ENCODE measurements around the gene WASHC4.

WASHC4 gene

DNA sequence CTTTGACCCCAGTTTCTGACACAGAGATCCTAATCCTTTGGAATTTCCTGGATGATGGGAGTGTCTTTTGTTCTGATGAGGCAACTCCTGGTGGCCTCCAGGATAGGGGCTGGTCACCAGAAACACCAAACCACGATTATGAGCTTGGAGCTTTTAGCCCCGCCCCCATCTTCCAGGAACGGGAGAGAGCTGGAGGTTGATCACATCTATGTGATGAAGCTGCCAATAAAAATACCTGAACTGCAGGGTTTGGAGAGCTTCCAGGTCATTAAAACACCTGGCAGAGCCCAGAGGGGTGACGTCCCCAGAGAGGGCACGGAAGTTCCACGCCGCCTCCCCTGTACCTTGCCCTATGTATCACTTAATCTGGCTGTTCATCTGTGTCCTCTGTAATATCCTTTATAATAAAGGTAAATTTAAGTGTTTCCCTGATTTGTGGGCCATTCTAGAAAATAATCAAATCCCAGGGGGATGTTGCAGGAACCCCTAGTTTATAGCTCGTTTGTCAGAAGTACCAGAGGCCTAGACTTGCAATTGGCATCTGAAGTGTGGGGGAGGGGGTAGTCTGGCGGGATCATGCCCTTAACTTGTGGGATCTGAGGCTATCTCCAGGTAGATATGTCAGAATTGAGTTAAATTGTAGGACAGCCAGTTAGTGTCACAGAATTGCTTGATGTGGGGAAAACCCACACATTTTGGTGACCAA is 107.3 kb downstream of the WASHC4 start:
- DNase-seq, result no peak

DNA sequence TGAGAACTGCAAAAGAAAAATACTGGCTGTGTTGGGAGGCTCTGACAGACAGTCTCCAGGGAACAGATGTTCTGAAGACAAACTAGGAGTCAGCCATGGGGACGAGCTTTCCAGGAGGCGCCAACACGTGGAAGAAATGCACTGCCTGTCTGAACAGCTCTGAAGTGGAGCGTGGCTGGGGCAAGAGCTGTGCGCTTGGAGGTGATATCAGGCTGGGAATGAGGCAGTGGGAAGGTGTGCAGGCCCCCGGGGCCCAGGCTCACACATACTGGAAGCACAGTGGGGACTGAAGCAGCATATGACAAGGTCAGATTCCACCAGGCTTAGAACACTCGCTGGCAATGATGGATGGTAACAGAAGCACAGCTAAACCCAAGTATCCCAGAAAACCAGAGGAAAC is 110.9 kb downstream of the WASHC4 start:
- DNase-seq, result no peak
